IPS-NIHi7 (cell line): Measurements from ENCODE around the gene ASAP2.

ENCODE experiments used
- DNase-seq: peaks from one replicate; pipeline ENCODE4 v3.0.0; 2012; ENCODE audit warnings: mixed read lengths; ENCODE audit errors: extremely low spot score

The ASAP2 gene

DNA sequence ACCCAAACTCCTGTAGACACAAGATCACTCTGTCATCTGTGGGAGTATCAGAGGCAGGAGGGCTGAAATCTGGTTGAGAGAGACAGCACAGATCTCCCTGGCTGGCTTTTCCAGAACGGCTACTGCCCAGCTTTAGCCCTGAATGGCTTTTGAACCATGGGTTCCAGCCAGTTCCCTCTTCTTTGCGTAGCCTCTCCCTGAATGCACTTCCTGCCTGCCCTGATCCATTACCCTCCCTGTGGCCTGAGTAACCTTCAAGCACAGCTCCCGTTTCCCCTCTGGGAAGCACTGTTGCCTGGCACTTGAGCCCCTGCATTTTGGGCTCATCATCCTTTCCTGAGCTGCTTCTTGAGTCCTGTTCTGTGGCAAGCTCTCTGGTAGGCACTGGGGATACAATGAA lies 68.8 kb downstream of the ASAP2 start:
- no peak for DNase-seq

DNA sequence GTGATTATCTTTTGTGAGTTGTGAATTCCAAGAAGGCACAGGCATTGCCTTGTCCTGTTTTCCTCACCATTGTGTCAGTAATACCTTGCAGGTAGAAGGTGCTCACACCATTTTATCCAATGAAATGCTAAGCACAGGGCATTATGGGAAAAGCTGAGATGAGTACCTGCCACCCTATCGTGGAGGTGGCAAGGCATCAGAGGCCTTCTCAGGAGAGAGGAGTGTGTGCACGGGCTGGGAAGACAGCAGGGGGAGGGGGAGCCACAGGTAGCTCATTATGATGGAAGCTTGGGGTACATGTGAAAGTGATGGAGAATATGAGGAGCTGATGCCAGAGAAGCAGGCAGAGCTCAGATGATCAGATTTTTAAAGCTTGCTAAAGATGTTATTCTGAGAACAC lies 69.5 kb downstream of the ASAP2 start:
- DNase-seq = no peak

GRCh38 chr2:9276901-9277451 lies 70.4 kb downstream of the ASAP2 start:
- DNase-seq = no peak

DNA sequence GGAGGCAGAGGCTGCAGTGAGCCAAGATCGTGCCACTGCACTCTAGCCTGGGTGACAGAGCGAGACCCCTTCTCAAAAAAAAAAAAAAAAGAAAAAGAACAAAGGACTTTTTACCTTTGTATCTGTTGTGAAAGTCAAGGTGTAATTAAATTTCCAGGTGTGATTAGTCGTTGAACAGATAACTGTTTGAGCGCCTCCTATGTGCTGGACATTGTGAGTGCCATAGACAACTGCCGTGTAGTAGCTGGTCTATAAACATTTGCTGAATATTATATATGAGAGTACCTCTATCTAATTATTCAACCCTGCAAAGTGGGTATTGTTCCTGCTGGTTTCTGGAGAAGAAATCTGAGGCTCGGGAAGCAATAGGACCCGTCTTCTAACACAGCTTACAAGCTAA lies 71.8 kb downstream of the ASAP2 start:
- no peak for DNase-seq

DNA sequence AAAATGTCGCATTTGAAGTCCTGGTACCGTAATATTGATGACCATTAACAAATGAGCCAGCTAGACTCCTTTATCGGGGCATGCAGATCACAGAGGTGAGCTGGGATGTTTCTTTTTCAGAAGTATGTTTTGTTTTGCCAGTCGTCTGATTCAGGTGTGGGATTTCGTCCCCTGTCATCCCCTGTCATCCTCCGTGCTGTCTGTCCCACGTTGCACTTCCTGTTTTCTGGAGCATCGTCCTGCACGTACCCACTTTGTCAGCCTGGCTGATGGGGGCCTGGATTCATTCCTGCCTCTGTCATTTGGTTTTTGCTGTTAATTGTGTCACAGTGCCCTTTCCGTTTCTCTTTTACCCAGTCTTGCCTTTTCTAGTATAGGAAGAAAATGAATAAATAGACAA lies 72.8 kb downstream of the ASAP2 start:
- DNase-seq = no peak

- DNase-seq = no peak
Observed at GRCh38 chr2:9280224-9280623, 73.6 kb downstream of the ASAP2 start.

- no peak for DNase-seq
Observed at GRCh38 chr2:9281145-9281544, 74.5 kb downstream of the ASAP2 start.

- no peak for DNase-seq
Observed at GRCh38 chr2:9282128-9283112, 75.8 kb downstream of the ASAP2 start.

DNA sequence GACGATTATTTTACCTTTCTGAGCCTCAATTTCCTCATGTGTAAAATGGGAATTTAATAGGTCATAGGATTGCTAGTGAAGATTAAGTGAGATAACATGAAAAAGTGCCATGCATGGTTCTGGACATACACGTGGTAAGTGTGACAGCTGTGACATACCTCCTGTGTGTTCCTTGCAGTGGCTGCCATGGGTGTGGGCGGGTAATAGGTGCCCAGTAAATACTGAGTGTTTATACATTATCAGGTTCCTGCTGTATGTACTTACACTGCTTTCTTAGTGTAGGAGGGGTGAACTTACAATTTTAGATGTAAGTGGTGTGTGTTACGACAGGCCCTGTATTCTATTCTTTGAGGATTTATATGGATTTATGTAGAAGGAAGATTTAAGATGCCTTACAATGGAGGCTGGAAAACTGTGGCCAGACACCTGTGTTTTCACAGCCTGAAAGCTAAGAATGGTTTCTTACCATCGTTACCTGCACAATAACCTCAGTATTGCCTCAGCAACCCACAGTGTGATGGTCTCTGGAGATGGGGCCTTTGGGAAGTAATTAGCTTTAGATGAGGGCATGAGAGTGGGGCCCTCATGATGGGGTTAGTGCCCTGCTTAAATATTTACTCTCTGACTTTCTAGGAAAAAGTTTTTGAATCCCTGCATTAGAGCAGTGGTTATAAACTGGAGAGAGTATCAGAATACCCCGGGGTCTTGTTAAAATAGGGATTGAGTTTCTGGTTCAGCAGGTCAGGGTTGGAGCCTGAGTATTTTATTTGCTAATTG lies 78.1 kb downstream of the ASAP2 start:
- no peak for DNase-seq

GRCh38 chr2:9285385-9285920 lies 78.8 kb downstream of the ASAP2 start:
- no peak for DNase-seq

DNA sequence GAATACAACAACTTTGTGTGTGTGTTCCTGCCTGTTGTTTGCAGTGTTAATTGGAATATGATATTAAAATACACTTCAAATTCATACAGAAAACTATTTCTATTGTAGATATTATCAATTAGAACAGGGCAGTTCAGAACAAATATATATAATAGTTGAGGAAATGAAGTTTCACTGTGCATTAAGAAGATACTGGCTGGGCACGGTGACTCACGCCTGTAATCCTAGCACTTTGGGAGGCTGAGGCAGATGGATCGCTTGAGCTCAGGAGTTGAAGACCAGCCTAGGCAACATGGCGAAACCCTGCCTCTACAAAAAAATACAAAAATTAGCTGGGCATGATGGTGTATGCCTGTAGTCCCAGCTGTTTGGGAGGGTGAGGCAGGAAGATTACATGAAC lies 79.3 kb downstream of the ASAP2 start:
- no peak for DNase-seq

- no peak for DNase-seq
Observed at GRCh38 chr2:9286554-9287399, 80.2 kb downstream of the ASAP2 start.

DNA sequence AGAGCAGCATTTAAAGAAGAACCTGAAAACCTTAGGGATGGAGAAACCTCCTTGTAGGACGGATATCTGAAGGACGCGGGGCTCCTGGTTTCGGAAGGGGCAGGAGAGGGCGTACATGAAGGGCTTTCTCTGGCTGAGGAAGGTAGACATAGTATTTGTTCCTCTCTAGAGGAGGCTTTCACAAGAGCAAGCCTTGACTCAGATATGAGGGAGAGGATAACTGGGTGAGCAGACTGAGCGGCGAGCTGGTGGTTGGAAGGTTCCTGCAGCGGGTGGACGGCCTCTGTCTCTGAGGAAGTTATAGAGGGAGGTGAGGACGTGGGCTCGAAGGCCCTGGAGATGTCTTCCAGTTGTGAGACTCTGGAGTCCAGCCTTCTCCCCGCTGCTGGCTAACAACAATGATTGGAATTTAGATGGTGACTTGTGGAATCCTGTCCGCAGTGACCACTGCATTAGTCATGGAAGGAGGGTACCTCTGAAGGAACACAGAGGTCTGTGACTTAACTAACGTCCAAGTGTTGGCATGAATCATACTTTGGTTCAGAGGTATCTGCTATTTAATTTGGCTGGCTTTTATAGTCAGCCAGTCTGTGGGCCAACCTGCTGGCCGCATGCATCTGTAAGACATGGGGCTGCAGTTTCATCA lies 80.9 kb downstream of the ASAP2 start:
- DNase-seq = no peak

- DNase-seq = no peak
Observed at GRCh38 chr2:9288233-9288632, 81.6 kb downstream of the ASAP2 start.

- no peak for DNase-seq
Observed at GRCh38 chr2:9288681-9289338, 82.2 kb downstream of the ASAP2 start.

- no peak for DNase-seq
Observed at GRCh38 chr2:9291331-9291730, 84.7 kb downstream of the ASAP2 start.

DNA sequence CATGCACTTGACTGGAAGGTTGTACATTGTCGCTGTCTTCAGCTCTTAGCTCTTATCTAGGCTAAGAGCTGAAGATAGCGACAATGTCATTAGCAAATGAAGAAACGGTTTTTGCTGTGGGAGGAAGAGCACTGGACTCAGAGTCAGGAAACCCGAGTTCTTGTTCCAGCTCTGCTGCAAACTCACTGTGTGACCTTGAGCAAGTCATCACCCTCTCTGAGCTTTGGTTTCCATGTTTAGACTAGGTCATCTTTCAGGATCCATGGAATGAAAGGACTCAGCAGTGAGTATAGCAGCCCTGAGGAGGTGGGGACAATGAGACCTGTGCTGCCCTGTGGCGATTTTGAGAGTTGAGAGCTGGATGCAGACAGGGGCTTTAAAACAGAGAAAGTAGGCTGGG lies 85.3 kb downstream of the ASAP2 start:
- no peak for DNase-seq

- DNase-seq = no peak
Observed at GRCh38 chr2:9292426-9292825, 85.8 kb downstream of the ASAP2 start.

DNA sequence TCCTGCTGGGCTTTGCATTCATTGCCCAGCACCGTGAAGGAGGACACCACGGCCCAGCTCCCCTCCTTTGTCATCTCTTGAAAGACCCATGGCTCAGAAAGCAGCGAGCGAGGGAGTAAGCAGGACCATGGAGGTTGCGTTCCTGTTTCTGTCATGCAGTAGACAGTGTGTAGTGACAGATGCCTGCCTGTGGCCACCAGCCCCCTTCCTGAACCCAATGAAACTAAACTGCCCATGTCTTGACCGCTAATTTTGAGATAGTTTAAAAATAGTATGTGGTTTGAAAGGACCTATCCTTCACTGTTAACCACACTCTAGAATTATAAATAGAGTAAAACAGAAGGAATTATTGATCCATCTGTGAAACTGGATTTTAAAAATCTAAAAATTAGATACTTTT lies 88.2 kb downstream of the ASAP2 start:
- no peak for DNase-seq

- no peak for DNase-seq
Observed at GRCh38 chr2:9296559-9296958, 89.9 kb downstream of the ASAP2 start.
